Cardiac muscle cell (in vitro differentiated cells and primary cell): ENCODE measurements around the gene EVI2A. TPM values are rescaled to one million over a fixed set of nuclear protein-coding genes. Genes with fewer than 3 reads are reported as not detected.
A peak's percentile ranks its signal among the peaks of the same experiment; 100 is the strongest.
"Not testable (repeated sequence)": the region's sequence is repeated elsewhere in the genome, so short reads cannot be mapped to it uniquely, and the experiment has no call there.

Source experiments
- DNase-seq, 2 donors: peaks; one replicate each; pipeline versions ENCODE4 v3.0.0 to v3.0.0-alpha.2; 2010 to 2017; ENCODE audit warnings: low read depth in 1 of 2, low spot score in 1 of 2
- H3K27ac ChIP-seq: fragments of 200-600 bp; sonication (generic); 2 replicates; pipeline ENCODE4 v1.5.1; 2016
- H3K27me3 ChIP-seq: fragments of 200-600 bp; sonication (generic); 2 replicates; pipeline ENCODE4 v1.6.0; 2016; ENCODE audit warnings: control low read depth
- H3K36me3 ChIP-seq: fragments of 200-600 bp; sonication (generic); 2 replicates; pipeline ENCODE4 v1.5.1; 2016; ENCODE audit warnings: control low read depth
- H3K4me1 ChIP-seq: fragments of 200-600 bp; sonication (generic); 2 replicates; pipeline ENCODE4 v1.8.1; 2017; ENCODE audit warnings: low read depth, mild to moderate bottlenecking, mixed run types
- H3K4me3 ChIP-seq: fragments of 200-600 bp; sonication (generic); 2 replicates; pipeline ENCODE4 v1.5.1; 2016; ENCODE audit warnings: mild to moderate bottlenecking
- H3K9me3 ChIP-seq: fragments of 200-600 bp; sonication (generic); 2 replicates; pipeline ENCODE4 v1.5.1; 2017; ENCODE audit warnings: low read depth, mild to moderate bottlenecking, control low read depth
- CTCF ChIP-seq: IDR thresholded peaks from 2 replicates; pipeline ENCODE4 v1.5.1; 2012; ENCODE audit warnings: low read depth, mild to moderate bottlenecking, low read length
- polyA plus RNA-seq: library from polyadenylated mRNA; unstranded; fragments of >200 nt; fragmentation: Nextera tagmentation; extraction: Ambion mirVana; gene quantifications from 2 replicates; pipeline ENCODE4 v1.2.1, GENCODE V29; 2016
- total RNA-seq: library from RNA; depleted of rRNA; stranded (reverse); fragments of >200 nt; gene quantifications from 2 replicates; pipeline ENCODE4 v1.2.3, GENCODE V29; 2016

Gene EVI2A
- total and polyA plus RNA-seq, 2 experiments from 2014 or later, result 0.99 TPM; not detected in 1

DNA sequence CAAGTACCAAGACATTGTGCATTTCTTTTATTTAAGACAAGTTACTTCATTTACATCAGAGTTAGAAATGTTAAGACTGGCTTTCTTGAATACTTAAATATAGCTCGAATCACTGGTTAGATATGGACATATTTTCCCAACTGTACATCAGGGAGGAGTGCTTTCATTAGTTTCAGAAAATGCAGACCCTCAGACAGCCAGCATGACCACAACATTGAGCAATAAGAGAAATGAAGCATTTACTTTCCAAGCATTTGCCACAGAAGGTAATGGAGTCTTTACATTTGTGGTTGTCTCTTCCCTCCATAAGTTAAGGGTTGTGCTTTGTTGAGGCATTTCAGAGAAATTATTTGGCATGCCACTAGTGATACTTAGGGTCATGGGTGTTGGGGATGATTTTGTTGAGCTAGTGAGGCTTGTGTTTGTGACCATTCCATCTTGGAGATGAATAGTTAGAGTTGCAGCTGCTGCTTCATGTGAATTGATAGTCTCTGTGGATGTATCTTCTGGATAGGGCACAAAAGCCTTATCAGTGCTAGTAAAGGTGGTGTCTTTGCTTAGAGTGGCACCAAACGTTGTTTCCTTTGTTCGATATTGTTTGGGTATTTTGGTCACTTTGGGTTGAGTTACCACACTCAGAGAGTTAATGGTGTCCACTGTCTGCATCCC lies 26.5 kb downstream of the EVI2A start:
- Histone ChIP-seq H3K27me3 (no peaks in the 10 kb centered on the region), H3K36me3 (no peaks in the 10 kb centered on the region), H3K9me3 (no peaks in the 10 kb centered on the region), H3K4me3 (no peak overlapping the region), H3K27ac (no peak overlapping the region), H3K4me1 (no peaks in the 10 kb centered on the region)
- TF ChIP-seq CTCF, result no peak
- peak in 1 of 2 donors; percentile 72 for DNase-seq

DNA sequence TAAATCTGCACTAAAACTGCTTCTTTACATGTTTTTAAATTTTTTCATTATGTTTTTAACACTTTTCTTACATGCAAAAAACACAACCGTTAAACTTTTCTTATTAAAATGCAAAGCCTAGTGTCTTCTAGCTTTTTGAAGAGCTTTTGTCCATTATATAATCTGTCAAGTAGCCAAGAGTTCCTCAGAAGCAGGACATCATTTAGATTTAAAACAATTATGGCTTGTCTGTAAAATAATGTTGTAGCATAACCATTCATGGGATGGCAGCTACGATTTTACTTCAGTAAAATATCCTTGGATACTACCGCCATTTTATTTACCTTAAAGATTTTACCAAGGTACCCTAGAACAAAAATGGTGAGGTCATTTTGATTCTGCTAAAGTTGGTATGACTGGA lies 27.2 kb downstream of the EVI2A start:
- Histone ChIP-seq H3K27me3 (no peaks in the 10 kb centered on the region), H3K27ac (no peak overlapping the region), H3K36me3 (no peaks in the 10 kb centered on the region), H3K9me3 (no peaks in the 10 kb centered on the region), H3K4me1 (no peaks in the 10 kb centered on the region), H3K4me3 (no peak overlapping the region)
- no peak for DNase-seq
- no peak for TF ChIP-seq CTCF

DNA sequence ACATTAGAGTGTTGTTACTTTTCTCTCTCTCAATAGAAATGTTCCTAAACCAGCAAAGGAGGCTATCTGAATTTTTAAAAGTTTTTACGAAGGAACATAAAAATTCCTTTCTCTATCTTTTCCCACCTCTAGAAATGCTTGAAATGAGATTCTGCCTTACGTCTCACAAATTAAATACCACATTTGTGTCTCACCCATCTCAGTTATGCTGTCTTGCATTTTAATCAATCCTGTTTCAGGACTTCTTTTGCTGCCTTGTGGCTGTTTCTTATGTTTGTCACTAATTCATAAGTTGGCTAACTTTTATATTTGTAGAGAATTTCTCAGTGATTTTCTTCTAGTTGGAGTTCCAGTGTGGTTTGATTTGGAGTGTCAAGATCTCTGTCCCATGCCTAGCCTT lies 27.8 kb downstream of the EVI2A start:
- Histone ChIP-seq H3K27ac (no peak overlapping the region), H3K27me3 (no peaks in the 10 kb centered on the region), H3K9me3 (no peaks in the 10 kb centered on the region), H3K4me1 (no peaks in the 10 kb centered on the region), H3K36me3 (no peaks in the 10 kb centered on the region), H3K4me3 (no peak overlapping the region)
- no peak for TF ChIP-seq CTCF
- no peak for DNase-seq

- H3K27me3 ChIP-seq, result no peaks in the 10 kb centered on the region
- no peak overlapping the region for H3K4me3 ChIP-seq
- H3K27ac ChIP-seq, result no peak overlapping the region
- no peaks in the 10 kb centered on the region for H3K4me1 ChIP-seq
- peak in 1 of 2 donors; percentile 31 for DNase-seq
- H3K36me3 ChIP-seq, result no peaks in the 10 kb centered on the region
- TF ChIP-seq CTCF, result no peak
- H3K9me3 ChIP-seq, result no peaks in the 10 kb centered on the region
Observed at GRCh38 chr17:31291820-31292219, 29.6 kb downstream of the EVI2A start.

DNA sequence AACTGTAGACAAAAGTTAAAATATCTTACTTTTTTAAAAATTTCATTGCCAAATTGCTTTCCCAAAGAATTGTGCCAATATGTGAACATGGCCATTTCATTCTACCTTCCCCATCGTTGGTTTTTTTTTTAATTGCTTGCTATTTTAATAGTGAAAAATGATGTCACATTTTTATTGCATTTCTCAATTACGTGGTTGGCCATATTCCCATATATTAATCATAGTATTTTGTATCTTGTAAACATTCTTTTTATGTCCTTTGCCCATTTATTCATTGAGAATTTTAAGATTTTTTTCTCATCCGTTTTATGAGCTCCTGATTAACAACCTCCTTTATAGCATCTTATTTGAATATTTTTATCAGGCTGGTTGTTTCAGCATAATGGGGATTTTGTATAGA lies 31.6 kb downstream of the EVI2A start:
- Histone ChIP-seq H3K36me3 (no peaks in the 10 kb centered on the region), H3K27me3 (no peaks in the 10 kb centered on the region), H3K4me3 (no peak overlapping the region), H3K4me1 (no peaks in the 10 kb centered on the region), H3K27ac (no peak overlapping the region), H3K9me3 (no peaks in the 10 kb centered on the region)
- no peak for DNase-seq
- no peak for TF ChIP-seq CTCF

GRCh38 chr17:31287932-31288331 lies 33.5 kb downstream of the EVI2A start:
- not testable (repeated sequence) for H3K36me3 ChIP-seq, H3K4me3 ChIP-seq, H3K27me3 ChIP-seq, H3K9me3 ChIP-seq, DNase-seq, H3K4me1 ChIP-seq, H3K27ac ChIP-seq
